ENCODE data around the gene MED13.

MED13 gene

DNA sequence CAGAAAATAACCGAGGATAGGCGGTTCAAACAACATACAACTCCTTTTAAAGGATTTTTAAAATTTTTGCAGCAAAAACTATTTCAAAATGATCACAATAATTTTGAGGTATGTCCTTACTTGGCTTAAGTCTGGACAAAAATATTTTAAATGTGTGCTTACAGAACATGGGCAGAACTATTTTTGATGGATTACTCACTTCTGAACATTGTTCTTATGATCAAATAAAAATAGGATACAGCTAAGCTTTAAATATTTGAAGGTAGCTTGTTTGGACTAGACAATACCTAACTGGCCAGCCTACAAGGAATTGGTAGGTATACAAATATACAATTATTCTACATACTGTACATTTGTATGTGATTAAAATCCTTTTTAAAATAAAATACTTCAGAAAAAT is 123.0 kb downstream of the MED13 start:
- Histone ChIP-seq H3K4me1 (ENCODE audit: control insufficient read depth in 1 of 2, insufficient read depth in 2 of 2, low read length in 2 of 2) (no peaks in the 10 kb centered on the region), H2AK5ac (ENCODE audit: low read length) (no peak overlapping the region), H4K12ac (ENCODE audit: low read depth, low read length) (no peak overlapping the region), H4K91ac (ENCODE audit: low read depth, low read length) (no peak overlapping the region), H3K9ac (ENCODE audit: low read length) (no peak overlapping the region), H3K27me3 (ENCODE audit: insufficient read depth, low read length) (no peaks in the 10 kb centered on the region), H3K4ac (ENCODE audit: low read depth, low read length) (no peak overlapping the region), H3K36me3 (ENCODE audit: control insufficient read depth in 1 of 2, insufficient read depth in 2 of 2, low read length in 2 of 2) (peaks cover 8 to 11% of the 10 kb centered on the region in 2 experiments), H3K27ac (ENCODE audit: low read depth, low read length) (no peak overlapping the region), H4K8ac (ENCODE audit: low read depth, low read length) (no peak overlapping the region), H3K18ac (ENCODE audit: low read length) (no peak overlapping the region), H3K23ac (ENCODE audit: low read length) (no peak overlapping the region), H2BK12ac (ENCODE audit: low read length) (no peak overlapping the region), H3K79me1 (ENCODE audit: low read length) (no peaks in the 10 kb centered on the region), H3K79me2 (ENCODE audit: control insufficient read depth, insufficient read depth, low read length, poor library complexity) (no peaks in the 10 kb centered on the region), H3K9me3 (ENCODE audit: insufficient read depth, low read depth, low read length) (no peaks in the 10 kb centered on the region), H3K4me3 (ENCODE audit: low read depth, low read length) (no peak overlapping the region), H2BK5ac (ENCODE audit: low read depth, low read length, poor library complexity) (no peak overlapping the region), H3K14ac (ENCODE audit: low read length) (no peak overlapping the region), H2BK120ac (ENCODE audit: insufficient read depth, low read length, poor library complexity) (no peak overlapping the region), H3K4me2 (ENCODE audit: low read length) (no peak overlapping the region), H2AFZ (ENCODE audit: insufficient read depth, low read length, poor library complexity) (no peak overlapping the region)
- DNase-seq, result no peak
- no CpG with 5 or more reads among the region's 2 CpGs for WGBS (ENCODE audit: extremely low coverage, insufficient coverage, insufficient read length)

DNA sequence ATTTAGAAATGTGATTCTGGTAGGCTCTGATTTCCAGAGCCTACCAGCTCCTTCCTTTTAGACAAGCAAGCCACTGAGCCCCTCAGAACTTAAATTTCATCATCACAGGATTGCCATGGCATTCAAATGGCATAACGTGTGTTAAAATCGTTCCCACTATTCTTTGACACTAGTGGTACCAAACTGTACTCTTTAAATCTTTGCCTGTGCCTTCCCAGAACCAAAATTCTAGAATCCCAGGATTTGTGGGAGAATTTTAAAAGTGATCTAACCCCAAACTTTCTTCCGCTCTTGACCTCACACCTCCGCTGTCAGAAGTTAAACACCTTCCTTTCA is 137.0 kb downstream of the MED13 start:
- Histone ChIP-seq H2BK120ac (ENCODE audit: insufficient read depth, low read length, poor library complexity) (no peak overlapping the region), H3K23ac (ENCODE audit: low read length) (no peak overlapping the region), H4K91ac (ENCODE audit: low read depth, low read length) (no peak overlapping the region), H2BK12ac (ENCODE audit: low read length) (no peak overlapping the region), H3K79me1 (ENCODE audit: low read length) (peaks cover 8% of the 10 kb centered on the region), H3K79me2 (ENCODE audit: control insufficient read depth, insufficient read depth, low read length, poor library complexity) (peaks cover 7% of the 10 kb centered on the region), H2AFZ (ENCODE audit: insufficient read depth, low read length, poor library complexity) (peak overlapping the region; percentile 18), H4K8ac (ENCODE audit: low read depth, low read length) (peak overlapping the region; percentile 82), H3K4me2 (ENCODE audit: low read length) (peak overlapping the region; percentile 58), H3K36me3 (ENCODE audit: control insufficient read depth in 1 of 2, insufficient read depth in 2 of 2, low read length in 2 of 2) (peaks cover 3 to 4% of the 10 kb centered on the region in 2 experiments), H2BK5ac (ENCODE audit: low read depth, low read length, poor library complexity) (no peak overlapping the region), H2AK5ac (ENCODE audit: low read length) (no peak overlapping the region), H3K9ac (ENCODE audit: low read length) (no peak overlapping the region), H3K27ac (ENCODE audit: low read depth, low read length) (no peak overlapping the region), H3K4me1 (ENCODE audit: control insufficient read depth in 1 of 2, insufficient read depth in 2 of 2, low read length in 2 of 2) (peaks cover 0 to 5% of the 10 kb centered on the region in 2 experiments), H3K9me3 (ENCODE audit: insufficient read depth, low read depth, low read length) (no peaks in the 10 kb centered on the region), H3K27me3 (ENCODE audit: insufficient read depth, low read length) (no peaks in the 10 kb centered on the region), H3K14ac (ENCODE audit: low read length) (no peak overlapping the region), H4K12ac (ENCODE audit: low read depth, low read length) (peak overlapping the region; percentile 77), H3K4ac (ENCODE audit: low read depth, low read length) (no peak overlapping the region), H3K4me3 (ENCODE audit: low read depth, low read length) (no peak overlapping the region), H3K18ac (ENCODE audit: low read length) (no peak overlapping the region)
- WGBS (ENCODE audit: extremely low coverage, insufficient coverage, insufficient read length), result no CpG with 5 or more reads among the region's 4 CpGs
- DNase-seq, result no peak

DNA sequence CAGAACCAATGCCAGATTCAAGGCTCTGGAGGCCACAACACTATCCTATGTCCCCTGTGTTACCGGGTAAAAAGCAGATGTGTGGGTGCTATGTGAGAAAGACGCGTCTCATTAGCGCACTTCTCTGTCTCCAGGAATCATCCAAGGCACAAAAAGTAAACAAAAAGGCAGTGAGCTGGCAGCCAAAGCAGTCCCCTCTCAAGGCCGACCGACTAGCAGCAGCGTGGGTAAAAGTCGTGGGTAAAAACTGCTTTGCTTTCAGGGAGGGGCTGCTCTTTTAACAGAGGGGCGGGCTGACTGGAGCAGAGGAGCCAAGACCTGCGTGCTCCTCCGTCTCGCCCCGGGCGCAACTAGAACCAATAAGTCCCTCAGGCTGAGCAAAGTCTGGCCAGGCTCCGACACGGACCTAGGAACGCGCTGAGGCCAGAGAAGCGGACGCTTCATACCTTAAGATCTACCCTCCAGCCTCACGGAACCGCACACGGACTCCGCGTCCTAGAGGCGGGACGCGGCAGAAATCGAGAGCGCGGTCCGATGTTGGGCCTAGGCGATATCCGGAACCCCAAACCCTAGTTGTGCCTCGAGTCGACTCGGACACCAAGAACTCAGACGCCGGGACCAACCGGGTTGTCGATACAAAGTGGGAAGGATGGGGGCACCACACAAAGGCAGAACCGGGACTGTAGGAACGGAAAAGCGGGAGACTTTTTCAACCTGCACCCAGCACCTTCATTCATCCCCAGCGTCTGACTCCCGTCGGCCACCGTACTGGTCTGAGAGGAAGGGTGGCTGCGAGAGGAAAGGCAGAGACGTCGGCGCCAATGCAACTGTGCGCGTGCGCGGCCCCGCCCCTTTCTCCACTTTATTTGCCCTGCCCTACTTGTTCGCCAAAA is 137.6 kb downstream of the MED13 start, which contains the start of gene INTS2:
INTS2 (minus strand) TSS at position 775 of the 893 bp plus-strand sequence. CDS start 1,338 bp downstream, outside the sequence.
- Histone ChIP-seq H3K9me3 (ENCODE audit: insufficient read depth, low read depth, low read length) (no peaks in the 10 kb centered on the region), H2AFZ (ENCODE audit: insufficient read depth, low read length, poor library complexity) (peak within 1 kb of the TSS; percentile 85), H3K4me1 (ENCODE audit: control insufficient read depth in 1 of 2, insufficient read depth in 2 of 2, low read length in 2 of 2) (peaks cover 0 to 5% of the 10 kb centered on the region in 2 experiments), H4K91ac (ENCODE audit: low read depth, low read length) (peak within 1 kb of the TSS; percentile 85), H3K27me3 (ENCODE audit: insufficient read depth, low read length) (no peaks in the 10 kb centered on the region), H3K36me3 (ENCODE audit: control insufficient read depth in 1 of 2, insufficient read depth in 2 of 2, low read length in 2 of 2) (peaks cover 4 to 5% of the 10 kb centered on the region in 2 experiments), H3K27ac (ENCODE audit: low read depth, low read length) (peak within 1 kb of the TSS; percentile 19), H3K79me2 (ENCODE audit: control insufficient read depth, insufficient read depth, low read length, poor library complexity) (peaks cover 7% of the 10 kb centered on the region), H4K8ac (ENCODE audit: low read depth, low read length) (peak within 1 kb of the TSS; percentile 96), H2BK12ac (ENCODE audit: low read length) (no peak within 1 kb of the TSS), H3K79me1 (ENCODE audit: low read length) (peaks cover 8% of the 10 kb centered on the region), H3K4ac (ENCODE audit: low read depth, low read length) (peak within 1 kb of the TSS; percentile 74), H4K12ac (ENCODE audit: low read depth, low read length) (peak within 1 kb of the TSS; percentile 97), H3K4me2 (ENCODE audit: low read length) (peak within 1 kb of the TSS; percentile 58), H2BK5ac (ENCODE audit: low read depth, low read length, poor library complexity) (peak within 1 kb of the TSS; percentile 73), H3K23ac (ENCODE audit: low read length) (no peak within 1 kb of the TSS), H3K14ac (ENCODE audit: low read length) (peak within 1 kb of the TSS; percentile 93), H3K18ac (ENCODE audit: low read length) (peak within 1 kb of the TSS; percentile 83), H3K9ac (ENCODE audit: low read length) (peak within 1 kb of the TSS; percentile 96), H3K4me3 (ENCODE audit: low read depth, low read length) (peak within 1 kb of the TSS; percentile 83), H2AK5ac (ENCODE audit: low read length) (peak within 1 kb of the TSS; percentile 45), H2BK120ac (ENCODE audit: insufficient read depth, low read length, poor library complexity) (peak within 1 kb of the TSS; percentile 70)
- DNase-seq, result peak; percentile 94 to 97
- no CpG with 5 or more reads among the region's 58 CpGs for WGBS (ENCODE audit: extremely low coverage, insufficient coverage, insufficient read length)

DNA sequence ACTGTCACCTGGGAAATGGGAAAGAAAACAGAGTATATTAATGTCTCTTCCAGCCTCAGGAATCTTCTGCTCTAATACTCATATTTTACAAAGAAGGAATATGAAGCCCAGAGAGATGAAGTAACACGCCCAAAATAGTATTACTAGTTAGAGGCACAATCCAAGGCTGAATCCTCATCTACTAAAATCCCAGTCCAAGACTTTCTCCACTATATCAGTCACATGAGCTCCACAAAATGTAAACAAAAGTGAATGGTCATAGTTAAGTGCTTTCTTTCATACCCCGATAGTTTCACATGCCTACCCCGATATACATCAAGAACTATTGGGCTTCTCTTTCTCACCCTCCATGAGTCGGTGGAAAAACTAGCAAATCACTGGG is 138.3 kb downstream of the MED13 start:
- Histone ChIP-seq H2BK12ac (ENCODE audit: low read length) (no peak overlapping the region), H3K79me1 (ENCODE audit: low read length) (peaks cover 8% of the 10 kb centered on the region), H3K4me3 (ENCODE audit: low read depth, low read length) (peak overlapping the region; percentile 83), H2BK5ac (ENCODE audit: low read depth, low read length, poor library complexity) (no peak overlapping the region), H3K9ac (ENCODE audit: low read length) (peak overlapping the region; percentile 96), H3K18ac (ENCODE audit: low read length) (peak overlapping the region; percentile 9), H4K91ac (ENCODE audit: low read depth, low read length) (no peak overlapping the region), H4K12ac (ENCODE audit: low read depth, low read length) (peak overlapping the region; percentile 97), H3K9me3 (ENCODE audit: insufficient read depth, low read depth, low read length) (no peaks in the 10 kb centered on the region), H3K4ac (ENCODE audit: low read depth, low read length) (peak overlapping the region; percentile 74), H3K14ac (ENCODE audit: low read length) (peak overlapping the region; percentile 68), H3K27ac (ENCODE audit: low read depth, low read length) (no peak overlapping the region), H2BK120ac (ENCODE audit: insufficient read depth, low read length, poor library complexity) (peak overlapping the region; percentile 68), H3K4me2 (ENCODE audit: low read length) (peak overlapping the region; percentile 58), H3K27me3 (ENCODE audit: insufficient read depth, low read length) (no peaks in the 10 kb centered on the region), H2AK5ac (ENCODE audit: low read length) (peak overlapping the region; percentile 44), H3K36me3 (ENCODE audit: control insufficient read depth in 1 of 2, insufficient read depth in 2 of 2, low read length in 2 of 2) (peaks cover 4 to 5% of the 10 kb centered on the region in 2 experiments), H2AFZ (ENCODE audit: insufficient read depth, low read length, poor library complexity) (peak overlapping the region; percentile 85), H3K79me2 (ENCODE audit: control insufficient read depth, insufficient read depth, low read length, poor library complexity) (peaks cover 7% of the 10 kb centered on the region), H4K8ac (ENCODE audit: low read depth, low read length) (peak overlapping the region; percentile 96), H3K23ac (ENCODE audit: low read length) (no peak overlapping the region), H3K4me1 (ENCODE audit: control insufficient read depth in 1 of 2, insufficient read depth in 2 of 2, low read length in 2 of 2) (peaks cover 0 to 5% of the 10 kb centered on the region in 2 experiments)
- no peak for DNase-seq
- WGBS (ENCODE audit: extremely low coverage, insufficient coverage, insufficient read length), result no CpG with 5 or more reads among the region's 4 CpGs
